Kidney glomerular epithelial cell (primary cell): ENCODE data around the gene P2RX7.

Experiments
- DNase-seq: peaks from one replicate; lab custom pipeline; 2025; lab: John Stamatoyannopoulos, UW

P2RX7 gene

DNA sequence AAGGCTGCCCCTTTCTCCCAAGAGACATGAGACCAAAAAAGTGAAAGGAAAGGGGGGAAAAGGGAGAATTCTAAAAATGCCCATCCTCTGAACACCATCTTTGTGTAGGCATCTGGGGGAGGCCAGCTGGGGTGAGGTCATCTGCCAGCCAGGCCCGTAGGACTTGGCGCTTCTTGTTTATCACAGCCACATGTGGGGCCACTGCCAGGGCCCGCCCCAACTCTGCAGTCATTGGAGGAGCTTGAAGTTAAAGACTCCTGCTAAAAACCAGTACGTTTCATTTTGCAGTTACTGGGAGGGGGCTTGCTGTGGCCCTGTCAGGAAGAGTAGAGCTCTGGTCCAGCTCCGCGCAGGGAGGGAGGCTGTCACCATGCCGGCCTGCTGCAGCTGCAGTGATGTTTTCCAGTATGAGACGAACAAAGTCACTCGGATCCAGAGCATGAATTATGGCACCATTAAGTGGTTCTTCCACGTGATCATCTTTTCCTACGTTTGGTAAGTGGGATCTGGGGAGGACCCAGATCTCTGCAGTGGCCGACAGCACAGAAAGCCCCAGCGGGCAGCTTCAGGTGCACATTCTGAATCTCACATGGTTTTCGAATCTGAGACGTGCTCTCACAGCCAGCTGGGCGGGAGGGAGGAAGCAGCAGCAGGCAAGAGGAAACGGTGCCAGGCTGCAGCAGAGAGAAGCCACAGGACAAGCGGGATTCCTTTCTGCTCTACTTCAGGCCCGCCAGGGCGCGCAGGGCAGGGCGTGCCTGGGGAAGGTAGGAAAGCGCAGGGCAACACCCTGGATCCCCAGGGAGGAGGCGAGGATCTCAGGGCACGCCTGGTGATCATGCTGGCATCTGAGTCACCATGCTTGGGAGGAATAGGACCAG lies at the start of gene P2RX7:
P2RX7 (plus strand) TSS at position 276 of the 881 bp plus-strand sequence; CDS start at position 371, 95 bp downstream.
- peak; percentile 69 for DNase-seq

DNA sequence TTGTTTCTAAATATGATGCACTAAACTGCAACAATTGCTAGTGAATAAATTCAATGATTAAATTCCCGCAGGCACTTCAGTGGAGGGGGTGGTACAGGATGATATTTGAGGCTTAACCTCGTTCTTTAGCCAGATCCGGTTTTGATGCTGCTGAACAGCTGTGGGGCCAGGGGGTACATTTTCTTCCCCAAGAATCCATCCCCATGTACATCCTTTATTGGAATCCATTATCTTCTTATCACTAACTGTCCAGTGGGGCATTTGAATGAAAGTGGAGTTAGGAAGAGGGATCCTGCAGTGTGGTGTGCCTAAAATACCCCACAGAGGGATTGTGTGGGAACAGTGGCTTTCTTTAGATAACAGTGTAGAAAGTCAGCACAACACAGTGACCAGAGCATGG lies 48.4 kb upstream of the P2RX7 start:
- no peak for DNase-seq

DNA sequence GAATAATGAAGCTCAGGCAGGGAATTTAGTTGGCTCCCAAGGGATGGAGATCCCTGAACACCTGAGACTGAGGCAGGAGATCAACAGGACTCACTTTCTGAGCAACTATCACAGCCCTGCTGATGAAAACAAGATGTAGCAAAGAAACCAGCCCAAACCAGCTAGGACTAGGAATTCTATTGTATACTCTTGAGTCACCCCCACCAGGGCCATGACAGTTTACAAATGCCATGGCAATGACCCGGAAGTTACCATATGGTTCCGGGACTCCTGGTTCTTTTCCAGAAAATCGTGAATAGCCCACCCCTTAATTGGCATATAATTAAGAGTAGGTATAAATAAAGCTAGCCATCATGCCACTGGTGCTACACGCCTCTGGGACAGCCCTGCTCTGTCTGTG lies 47.6 kb upstream of the P2RX7 start:
- DNase-seq: no peak

DNA sequence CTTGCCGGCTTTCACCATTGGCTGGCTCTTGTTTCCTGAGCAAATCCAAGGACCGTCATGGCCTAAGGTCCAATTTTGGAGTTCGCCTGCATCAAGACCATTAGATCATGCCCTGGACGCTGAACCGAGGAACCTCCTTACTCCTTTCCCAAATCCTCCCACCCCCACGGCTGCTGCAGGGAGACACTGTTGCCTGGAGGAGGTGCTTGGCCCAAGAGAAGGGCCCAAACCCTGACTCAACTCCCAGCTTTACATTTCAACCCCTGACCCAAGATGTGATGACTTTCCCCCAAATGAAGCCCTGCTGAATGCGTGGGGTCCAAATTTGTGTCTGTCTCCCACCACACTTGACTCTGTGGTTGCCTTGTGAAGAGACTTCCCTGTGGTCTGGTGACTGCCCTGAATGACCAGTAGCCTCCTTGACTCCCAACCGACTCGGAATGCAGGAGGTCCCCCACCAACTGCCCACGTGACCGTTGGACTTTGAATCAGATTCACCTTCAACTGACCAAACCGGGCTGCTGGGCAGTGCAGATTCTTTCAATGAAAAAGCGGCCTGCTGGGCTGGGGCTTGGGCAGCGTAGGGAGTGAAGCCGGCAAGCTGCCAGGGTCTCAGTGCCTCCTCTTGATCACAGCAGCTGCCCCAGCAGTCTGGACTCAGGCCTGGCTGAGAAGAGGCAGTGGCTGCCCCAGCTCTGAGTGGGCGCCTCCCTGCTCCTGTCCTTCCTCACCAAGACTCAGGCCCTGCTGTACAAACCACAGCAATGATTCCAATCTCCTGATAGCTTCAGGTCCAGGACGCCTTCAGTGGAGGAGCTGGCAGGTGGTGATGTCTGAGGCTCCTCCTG lies 46.9 kb upstream of the P2RX7 start:
- DNase-seq: no peak

DNA sequence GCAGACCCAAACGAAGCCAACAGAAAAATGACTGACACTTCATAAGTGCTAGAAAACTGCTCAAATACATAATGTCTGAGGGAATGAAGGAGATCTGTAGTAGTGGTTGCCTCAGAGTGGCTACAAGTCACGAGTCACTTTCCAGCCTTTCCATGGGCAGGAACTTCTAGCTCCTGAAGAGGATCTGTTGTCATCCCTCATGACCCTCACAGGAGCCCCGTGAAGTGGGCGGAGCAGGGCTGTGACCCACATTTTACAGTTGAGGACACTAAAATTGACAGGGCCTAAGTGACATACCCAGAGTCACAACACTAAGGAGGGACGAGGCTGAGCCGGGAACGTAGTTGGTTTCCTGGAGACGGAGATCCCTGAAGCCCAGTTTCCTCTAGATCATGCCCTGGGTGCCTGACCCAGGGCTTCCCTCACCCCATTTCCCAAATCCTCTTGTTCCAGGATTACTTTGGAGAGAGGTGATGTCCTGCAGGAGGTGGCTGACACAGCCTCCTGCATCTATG lies 45.8 kb upstream of the P2RX7 start:
- DNase-seq: no peak

DNA sequence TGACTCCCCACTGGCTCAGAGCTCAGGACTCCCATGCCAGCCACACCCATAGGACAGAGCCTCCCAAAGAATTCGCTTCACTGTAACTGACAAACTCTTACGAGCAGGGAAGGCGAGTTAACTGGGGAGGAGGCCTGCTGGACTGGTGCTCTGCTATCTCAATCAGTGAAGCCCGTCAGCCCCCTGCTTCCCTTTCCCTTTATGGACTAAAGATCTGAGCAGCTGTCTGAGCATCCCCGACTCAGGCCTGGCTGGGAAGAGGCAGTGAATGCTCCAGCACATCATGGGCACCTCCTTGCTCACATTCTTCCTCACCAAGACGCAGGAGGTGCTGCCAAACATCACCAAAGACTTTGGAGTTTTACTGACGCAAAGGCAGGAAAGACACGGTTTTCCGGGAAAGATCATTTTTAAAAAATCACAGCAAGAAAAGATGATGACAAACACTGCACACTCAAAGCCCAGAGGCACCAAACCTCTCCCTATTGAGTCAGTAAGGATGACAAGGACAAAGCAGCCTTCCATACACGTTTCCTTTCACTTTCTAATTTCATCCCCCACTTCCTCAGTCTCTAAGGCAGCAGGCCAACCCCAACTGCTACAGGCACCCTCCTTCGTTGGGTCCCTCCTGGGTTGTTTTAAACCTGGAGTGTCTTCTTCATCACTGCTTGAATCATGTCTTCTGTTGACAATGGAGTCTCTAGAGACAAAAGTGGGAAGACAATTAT lies 45.0 kb upstream of the P2RX7 start:
- no peak for DNase-seq

DNA sequence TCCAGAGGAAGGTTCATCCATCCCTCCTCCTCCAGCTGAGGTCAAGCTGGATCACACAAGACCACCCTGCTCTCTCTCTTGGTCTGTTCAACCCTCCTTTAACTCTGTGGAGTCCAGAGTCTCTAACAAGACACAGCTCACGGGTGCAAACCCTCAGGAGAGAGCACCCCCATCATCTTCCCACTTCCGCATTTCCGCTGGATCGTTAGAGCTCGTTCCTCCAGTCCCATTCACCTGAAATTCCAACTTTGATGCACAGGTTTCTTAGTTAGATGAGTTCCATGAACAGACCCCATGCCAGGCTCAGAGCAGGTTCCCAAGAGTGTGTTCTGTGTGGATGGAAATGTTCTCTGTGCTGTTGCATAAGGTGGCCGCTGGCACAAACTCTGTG lies 44.5 kb upstream of the P2RX7 start:
- no peak for DNase-seq

DNA sequence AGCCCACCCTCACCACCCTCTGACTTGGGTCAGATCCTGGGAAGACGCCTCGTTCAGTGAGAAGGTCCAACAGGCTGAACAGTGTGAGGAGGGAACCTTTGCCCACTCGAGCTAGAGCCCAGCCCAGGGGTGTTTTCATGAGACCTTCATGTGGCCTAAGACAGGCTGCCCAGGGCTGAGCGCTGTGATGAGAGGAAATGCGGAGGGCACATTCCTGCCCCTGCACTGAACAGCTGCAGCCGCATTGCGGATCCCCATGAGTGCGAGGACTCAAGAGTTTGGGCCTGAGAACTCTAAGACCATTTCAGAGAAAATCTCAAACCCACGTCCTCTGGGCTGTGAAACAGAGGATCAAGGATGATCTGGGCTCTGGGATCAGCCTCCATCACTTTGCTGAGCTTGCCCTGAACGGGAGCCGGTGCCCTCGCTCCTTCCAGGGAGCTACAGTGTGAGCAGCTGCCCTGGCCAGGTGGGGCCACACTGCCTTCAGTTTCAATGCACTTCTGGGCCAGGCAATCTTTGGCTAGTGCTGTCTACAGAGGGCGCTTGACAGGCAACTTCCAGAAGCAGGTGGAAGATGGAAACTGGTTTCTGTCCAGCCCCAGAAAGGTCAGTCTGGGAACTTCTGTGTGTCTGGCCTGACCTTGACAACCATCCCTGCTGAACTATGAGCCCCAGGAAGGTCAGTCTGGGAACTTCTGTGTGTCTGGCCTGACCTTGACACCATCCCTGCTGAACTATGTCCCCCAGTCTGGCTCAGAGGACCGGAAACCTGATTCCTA lies 43.5 kb upstream of the P2RX7 start:
- DNase-seq: no peak

DNA sequence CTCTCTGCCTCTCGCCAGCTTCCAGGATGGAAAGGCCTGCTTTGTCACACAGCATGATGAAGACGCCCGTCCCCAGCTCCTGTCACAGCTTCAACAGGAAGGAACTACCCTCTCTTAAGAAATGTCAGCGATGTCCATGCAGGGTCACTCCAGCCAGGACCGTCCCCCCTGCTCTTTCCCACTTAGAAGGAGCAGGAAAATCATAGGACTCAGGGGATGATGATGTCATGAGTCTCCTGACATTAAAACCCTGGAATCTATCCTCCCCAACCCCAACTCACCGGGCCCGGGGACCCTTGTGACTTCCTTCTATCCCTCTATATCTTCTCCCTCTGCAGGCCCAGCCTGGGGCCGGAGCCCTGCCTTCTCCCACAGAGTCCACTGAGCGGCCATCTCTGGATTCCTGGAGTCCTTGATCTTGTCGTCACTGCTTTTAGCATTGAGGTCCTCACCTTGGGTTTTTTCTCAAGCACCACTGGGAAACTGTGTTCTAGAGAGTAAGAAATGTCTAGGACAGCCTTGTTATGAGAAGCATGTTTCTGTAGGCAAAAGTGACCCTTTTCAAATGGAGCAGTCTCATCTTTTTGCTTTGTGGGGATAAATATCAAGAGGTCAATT lies 42.8 kb upstream of the P2RX7 start:
- DNase-seq: no peak

DNA sequence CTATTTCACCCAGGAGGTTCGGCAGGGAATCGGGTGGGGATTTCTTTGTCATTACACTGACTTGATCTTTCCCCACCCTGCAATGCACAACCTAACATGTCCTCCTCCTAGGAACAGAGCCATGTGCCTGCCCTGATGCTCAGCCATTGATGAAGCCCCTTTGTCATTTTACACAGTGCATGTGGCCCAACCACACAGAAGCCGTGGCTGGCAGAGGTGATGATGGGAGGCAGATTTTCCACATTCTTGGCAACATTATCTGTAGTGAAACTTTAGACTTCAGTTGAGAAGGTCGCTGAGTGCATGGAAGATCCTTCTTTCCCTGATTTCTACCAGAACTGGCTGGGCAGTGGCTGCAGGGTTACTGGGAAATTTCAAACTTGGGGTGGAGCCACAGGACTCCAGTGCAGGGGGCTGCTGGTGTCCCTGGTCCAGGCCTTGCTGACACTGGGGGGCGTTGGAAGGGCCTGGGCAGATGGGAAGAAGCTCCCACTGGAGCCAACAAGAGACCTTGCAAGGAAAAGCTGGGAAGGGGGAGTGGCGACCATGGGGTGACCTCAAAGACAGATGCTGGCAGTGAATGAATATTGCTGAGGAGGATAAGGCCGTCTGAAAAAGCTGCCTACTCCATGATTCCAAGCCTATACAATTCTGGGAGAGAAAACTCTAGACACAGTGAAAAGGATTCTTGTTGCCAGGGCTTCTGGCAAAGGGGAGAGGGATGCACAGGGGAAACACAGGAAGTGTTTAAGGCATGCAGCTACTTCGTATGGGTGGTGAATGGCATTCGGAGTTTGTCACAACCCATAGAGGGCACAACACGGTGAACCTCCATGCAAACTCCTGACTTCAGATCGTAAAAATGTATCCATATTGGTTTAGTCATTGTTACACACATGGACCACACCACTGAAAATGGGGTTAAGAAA lies 41.8 kb upstream of the P2RX7 start:
- DNase-seq: no peak

DNA sequence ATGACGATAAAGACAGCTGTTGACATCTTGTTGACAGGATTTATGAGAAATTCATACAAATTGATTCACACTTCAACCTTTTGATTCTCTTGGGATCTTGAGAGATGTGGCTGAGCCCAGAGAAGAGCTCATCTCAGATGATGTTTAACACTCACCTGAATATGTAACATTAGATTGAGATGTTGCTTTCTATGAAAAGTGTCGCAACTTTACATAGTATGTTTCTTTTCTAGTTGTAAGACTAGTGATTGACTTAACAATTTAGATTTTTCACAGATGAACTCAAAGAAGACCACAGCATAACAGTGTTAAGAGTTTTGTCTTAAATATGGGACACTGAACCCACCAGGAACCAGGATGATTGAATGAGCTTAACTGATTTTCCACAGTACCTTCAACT lies 40.6 kb upstream of the P2RX7 start:
- no peak for DNase-seq

DNA sequence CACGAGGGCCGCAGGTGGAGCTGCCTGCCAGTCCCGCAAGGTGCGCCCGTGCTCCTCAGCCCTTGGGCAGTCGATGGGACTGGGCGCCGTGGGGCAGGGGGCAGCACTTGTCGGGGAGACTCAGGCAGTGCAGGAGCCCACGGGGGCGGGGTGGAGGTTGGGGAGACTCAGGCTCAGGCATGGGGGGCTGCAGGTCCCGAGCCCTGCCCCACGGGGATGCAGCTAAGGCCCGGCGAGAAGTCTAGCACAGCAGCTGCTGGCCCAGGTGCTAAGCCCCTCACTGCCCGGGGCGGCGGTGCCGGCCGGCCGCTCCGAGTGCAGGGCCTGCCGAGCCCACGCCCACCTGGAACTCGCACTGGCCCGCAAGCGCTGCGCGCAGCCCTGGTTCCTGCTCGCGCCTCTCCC lies 39.2 kb upstream of the P2RX7 start:
- DNase-seq: no peak

DNA sequence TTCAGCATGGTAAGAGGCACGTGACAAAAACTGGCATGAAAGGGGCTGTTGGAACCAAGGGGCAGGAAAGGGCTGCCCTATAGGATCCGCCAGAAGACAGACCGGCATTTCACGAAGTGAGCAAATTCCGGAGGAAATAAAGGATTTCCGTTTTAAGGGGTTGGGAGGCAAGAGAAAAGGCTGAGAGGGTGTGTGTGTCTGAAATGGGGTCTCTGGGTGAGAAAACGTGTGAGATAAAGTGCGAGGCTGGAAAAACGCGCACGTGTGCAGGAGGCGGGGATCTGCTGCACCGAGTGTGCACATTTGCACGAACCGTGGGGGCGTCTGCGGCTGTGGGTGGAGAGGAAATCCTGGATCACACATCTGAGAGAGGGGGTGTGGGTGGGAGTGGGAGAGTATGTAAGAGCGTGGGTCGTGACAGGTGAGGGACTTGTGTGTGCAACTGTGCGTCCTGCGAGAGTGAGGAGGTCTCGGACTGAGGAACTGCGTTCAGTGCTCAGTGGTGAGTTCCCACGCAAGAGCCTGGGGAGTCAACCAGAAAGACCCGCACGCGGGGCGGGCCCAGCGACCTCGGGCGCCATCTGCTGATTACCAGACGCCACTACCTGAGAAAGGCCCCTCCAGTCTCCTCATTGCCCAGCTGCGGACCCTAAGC lies 37.0 kb upstream of the P2RX7 start:
- peak; percentile 47 for DNase-seq

DNA sequence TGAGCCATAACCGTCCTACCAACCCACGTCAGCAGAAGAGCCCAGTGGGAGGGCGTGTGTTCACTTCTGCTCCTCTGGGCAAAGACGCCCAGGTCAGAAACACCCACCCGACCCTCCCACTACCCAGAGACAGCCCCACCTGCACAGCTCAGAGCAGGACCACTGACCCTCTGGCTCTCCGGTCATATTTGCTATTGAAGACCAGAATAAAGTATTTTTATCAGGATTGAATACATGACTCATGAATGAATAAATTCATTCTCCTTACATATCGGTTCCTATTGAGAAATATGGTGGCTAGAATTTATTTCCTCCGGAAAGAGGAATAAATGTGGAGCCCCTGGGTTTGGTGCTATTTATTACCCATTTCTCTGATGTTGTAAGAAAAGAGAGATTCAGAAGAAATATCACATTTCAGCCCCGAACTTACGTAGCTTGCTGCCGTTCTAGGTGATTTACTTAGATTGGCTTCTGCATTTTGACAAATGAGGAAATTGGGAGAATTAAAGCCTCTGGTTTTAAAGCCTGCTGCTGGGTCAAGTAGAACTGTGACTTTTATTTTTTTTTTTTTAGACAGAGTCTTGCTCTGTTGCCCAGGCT lies 36.4 kb upstream of the P2RX7 start:
- DNase-seq: no peak

DNA sequence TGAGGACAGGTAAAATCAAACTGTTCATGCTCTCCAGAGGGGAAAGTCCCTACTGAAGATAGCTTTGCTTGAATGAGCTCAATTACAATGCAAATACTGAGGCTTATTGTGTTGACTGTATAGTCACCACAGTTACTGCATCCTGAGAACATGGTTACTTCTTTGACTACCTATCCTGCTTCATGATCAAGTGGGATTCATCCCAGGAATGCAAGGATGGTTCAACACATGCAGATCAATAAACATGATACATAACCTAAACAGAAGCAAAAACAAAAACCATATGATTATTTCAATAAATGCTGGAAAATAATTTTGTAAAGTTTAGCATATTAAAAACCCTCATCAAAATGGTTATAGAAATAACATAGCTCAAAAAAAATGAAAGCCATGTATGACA lies 32.9 kb upstream of the P2RX7 start:
- DNase-seq: no peak

DNA sequence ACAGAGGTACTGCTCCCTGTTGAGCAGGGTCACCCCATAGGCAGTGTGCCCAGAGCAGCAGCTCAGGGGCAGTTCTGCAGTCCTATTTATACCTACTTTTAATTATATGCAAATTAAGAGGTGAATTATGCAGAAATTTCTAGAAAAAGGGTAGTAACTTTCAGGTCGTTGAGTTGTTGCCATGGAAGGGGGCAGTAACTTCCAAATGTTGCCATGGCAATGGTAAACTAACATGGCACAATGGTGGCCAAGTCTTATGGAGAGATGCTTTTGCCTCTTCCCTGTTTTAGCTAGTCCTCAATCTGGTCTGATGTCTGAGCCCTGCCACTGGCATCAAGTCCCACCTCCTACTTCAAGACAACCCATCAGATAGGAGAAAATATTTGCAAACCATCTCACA lies 30.4 kb upstream of the P2RX7 start:
- DNase-seq: no peak

DNA sequence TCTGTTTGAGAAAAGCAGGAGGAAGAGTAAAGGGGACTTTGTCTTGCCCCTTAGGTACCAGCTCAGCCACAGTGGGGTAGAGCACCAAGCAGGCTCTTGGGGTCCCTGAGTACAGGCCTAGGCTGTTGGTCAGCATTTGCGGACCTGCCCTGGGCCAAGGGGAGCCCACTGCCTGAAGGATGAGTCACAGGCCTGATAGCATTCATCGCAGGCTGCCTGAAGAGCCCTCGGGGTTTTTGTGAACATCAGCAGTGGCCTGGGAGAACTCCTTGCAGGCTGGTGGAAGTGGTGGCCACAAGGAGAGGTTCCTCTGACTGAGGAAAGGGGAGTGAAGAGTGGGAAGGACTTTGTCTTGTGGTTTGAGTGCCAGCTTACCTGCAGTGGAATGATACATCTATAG lies 25.0 kb upstream of the P2RX7 start:
- DNase-seq: no peak

DNA sequence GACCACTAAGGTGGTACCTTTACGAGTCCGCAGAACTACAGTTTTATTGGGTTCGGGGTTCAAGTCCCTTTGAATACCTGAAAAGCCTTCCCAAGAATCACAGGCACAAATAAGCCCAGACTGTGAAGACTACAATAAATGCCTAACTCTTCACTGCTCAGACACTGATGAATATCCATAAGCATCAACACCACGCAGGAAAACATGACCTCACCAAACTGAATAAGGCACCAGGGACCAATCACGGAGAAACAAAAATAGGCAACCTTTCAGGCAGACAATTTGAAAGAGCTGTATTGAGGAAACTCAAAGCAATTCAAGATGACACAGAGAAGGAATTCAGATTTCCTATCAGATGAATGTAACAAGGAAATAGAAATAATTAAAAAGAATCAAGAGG lies 24.2 kb upstream of the P2RX7 start:
- DNase-seq: no peak
